Measurements from ENCODE around the gene ARHGAP9. TPM values are rescaled to one million over a fixed set of nuclear protein-coding genes. Genes with fewer than 3 reads are reported as not detected.

The ARHGAP9 gene
- total and polyA plus RNA-seq, 2 of the 8 experiments (the other 6 are each of a cell fraction or from before 2014, with no cell fraction given), result 3.2 to 6.0 TPM

GRCh38 chr12:57454566-57455373 lies 24.9 kb downstream of the ARHGAP9 start, which contains the start of gene INHBE (continued):
- TF ChIP-seq BRCA1 (IDR thresholded peaks at IDR 0.05; ENCODE audit: low read depth, low read length) (no peak), EGR1 (IDR thresholded peaks at IDR 0.05; ENCODE audit: borderline replicate concordance, low read depth, low read length) (no peak), ZNF274 (IDR thresholded peaks at IDR 0.05; ENCODE audit: borderline replicate concordance, extremely low read depth, low read length) (no peak), ASH2L (IDR thresholded peaks at IDR 0.05; ENCODE audit: low read length) (no peak), POU5F1 (IDR thresholded peaks at IDR 0.05; ENCODE audit: low read depth, low read length) (no peak), GTF2F1 (IDR thresholded peaks at IDR 0.05; ENCODE audit: borderline replicate concordance, low read depth, low read length) (no peak), EP300 (IDR thresholded peaks at IDR 0.05; ENCODE audit: borderline replicate concordance in 1 of 2, low read depth in 2 of 2, low read length in 2 of 2) (peak in 1 of 2 experiments; percentile 82; a peak in 1 of 3 replicates), RAD21 (IDR thresholded peaks at IDR 0.05 in 1 of 2, conservative IDR thresholded peaks at IDR 0.05 in 1 of 2; ENCODE audit: low read depth in 2 of 2, low read length in 2 of 2) (no peak), TCF12 (IDR thresholded peaks at IDR 0.05; ENCODE audit: low read depth, low read length) (peak; percentile 92), SIX5 (IDR thresholded peaks at IDR 0.05; ENCODE audit: low read depth, low read length) (0 out of 2 replicates have a peak, but pooled peaks have one; percentile 26), EZH2 (IDR thresholded peaks at IDR 0.05; ENCODE audit: low read depth, low read length, severe bottlenecking) (no peak), NANOG (IDR thresholded peaks at IDR 0.05; ENCODE audit: insufficient read depth, low read depth, low read length, poor library complexity, severe bottlenecking) (no peak), MAFK (IDR thresholded peaks at IDR 0.05; ENCODE audit: low read depth, low read length) (0 out of 2 replicates have a peak, but pooled peaks have one; percentile 7), SRF (IDR thresholded peaks at IDR 0.05; ENCODE audit: low read depth, low read length) (no peak), SIN3A (conservative IDR thresholded peaks at IDR 0.05 in 1 of 2, IDR thresholded peaks at IDR 0.05 in 1 of 2; ENCODE audit: low read depth in 1 of 2, low read length in 2 of 2) (peak in 1 of 2 experiments; percentile 58; a peak in 1 of 4 replicates), TAF7 (optimal IDR thresholded peaks at IDR 0.05; ENCODE audit: borderline replicate concordance, low read depth, low read length) (peak; percentile 49), RXRA (IDR thresholded peaks at IDR 0.05; ENCODE audit: insufficient read depth, low read depth, low read length) (no peak), SP1 (IDR thresholded peaks at IDR 0.05; ENCODE audit: low read depth, low read length) (peak; percentile 88), CEBPB (IDR thresholded peaks at IDR 0.05; ENCODE audit: low read depth, low read length) (peak; percentile 98), JUN (IDR thresholded peaks at IDR 0.05; ENCODE audit: low read depth, low read length) (no peak), TBP (IDR thresholded peaks at IDR 0.05; ENCODE audit: low read depth, low read length) (peak; percentile 50; the same call in 1 of the 2 replicates), JUND (IDR thresholded peaks at IDR 0.05; ENCODE audit: low read length) (peak; percentile 79), PHF8 (conservative IDR thresholded peaks at IDR 0.05; ENCODE audit: low read depth, low read length) (0 out of 2 replicates have a peak, but pooled peaks have one; percentile 1)

Measured in H1 (cell line).